ENCODE data around the gene UBE2F. TPM values are rescaled to one million over a fixed set of nuclear protein-coding genes. Genes with fewer than 3 reads are reported as not detected.
"Not testable (repeated sequence)": the region's sequence is repeated elsewhere in the genome, so short reads cannot be mapped to it uniquely, and the experiment has no call there.

The UBE2F gene
- total RNA-seq, 1 donor from 2014 or later = 18.8 TPM

- no peak for DNase-seq
These were observed 54.5 kb downstream of the UBE2F start for GRCh38 chr2:238021327-238021726.

- DNase-seq = no peak
These were observed 55.9 kb downstream of the UBE2F start for GRCh38 chr2:238022594-238023157.

GRCh38 chr2:238023608-238024007 is 56.8 kb downstream of the UBE2F start:
- no peak for DNase-seq

GRCh38 chr2:238024986-238025385 is 58.2 kb downstream of the UBE2F start:
- no peak for DNase-seq

GRCh38 chr2:238025741-238026360 is 59.0 kb downstream of the UBE2F start:
- DNase-seq = no peak

GRCh38 chr2:238027058-238027457 is 60.2 kb downstream of the UBE2F start:
- no peak for DNase-seq

GRCh38 chr2:238027591-238028415 is 61.0 kb downstream of the UBE2F start:
- DNase-seq = no peak

GRCh38 chr2:238029853-238030252 is 63.0 kb downstream of the UBE2F start:
- DNase-seq = no peak

- DNase-seq = no peak
These were observed 63.8 kb downstream of the UBE2F start for GRCh38 chr2:238030422-238031155.

GRCh38 chr2:238031751-238032150 is 64.9 kb downstream of the UBE2F start:
- no peak for DNase-seq

- DNase-seq = no peak
These were observed 66.0 kb downstream of the UBE2F start for GRCh38 chr2:238032755-238033337.

- not testable (repeated sequence) for DNase-seq
These were observed 67.2 kb downstream of the UBE2F start for GRCh38 chr2:238033991-238034390.

GRCh38 chr2:238038203-238038602 is 71.4 kb downstream of the UBE2F start:
- DNase-seq = no peak

- DNase-seq = no peak
These were observed 72.3 kb downstream of the UBE2F start for GRCh38 chr2:238039151-238039550.

GRCh38 chr2:238039985-238040384 is 73.2 kb downstream of the UBE2F start:
- no peak for DNase-seq

- DNase-seq = no peak
These were observed 74.1 kb downstream of the UBE2F start for GRCh38 chr2:238040918-238041317.

GRCh38 chr2:238042090-238042489 is 75.3 kb downstream of the UBE2F start:
- DNase-seq = no peak

- no peak for DNase-seq
These were observed 76.2 kb downstream of the UBE2F start for GRCh38 chr2:238042849-238043584.

GRCh38 chr2:238043851-238044250 is 77.0 kb downstream of the UBE2F start:
- DNase-seq = no peak

GRCh38 chr2:238045575-238045974 is 78.8 kb downstream of the UBE2F start:
- no peak for DNase-seq

GRCh38 chr2:238046725-238047270 is 80.0 kb downstream of the UBE2F start:
- no peak for DNase-seq

All from skin of body (tissue), 2 donors.